ENCODE data around the gene HLA-DQA2. TPM values are rescaled to one million over a fixed set of nuclear protein-coding genes. Genes with fewer than 3 reads are reported as not detected.

HLA-DQA2 gene
- total and polyA plus RNA-seq, 2 experiments from 2014 or later = not detected

GRCh38 chr6:32761548-32761947, 20.4 kb downstream of the HLA-DQA2 start:
- Histone ChIP-seq H4K20me1 (replicated peaks; ENCODE audit: insufficient read depth) (no peaks in the 10 kb centered on the region), H3K9me2 (ENCODE audit: insufficient read depth) (peaks cover 4% of the 10 kb centered on the region; the same call in 1 of the 2 replicates), H3K4me3 (no peak overlapping the region), H3K79me2 (replicated peaks; ENCODE audit: insufficient read depth) (no peaks in the 10 kb centered on the region), H3K36me3 (ENCODE audit: insufficient read depth) (no peaks in the 10 kb centered on the region), H3F3A (replicated peaks; ENCODE audit: low read depth) (no peaks in the 10 kb centered on the region), H3K4me2 (no peak overlapping the region), H3K27me3 (ENCODE audit: insufficient read depth) (no peaks in the 10 kb centered on the region), H3K27ac (ENCODE audit: low read depth) (no peak overlapping the region), H2AFZ (0 out of 2 replicates have a peak overlapping the region, but pooled peaks have one; percentile 38), H3K4me1 (ENCODE audit: insufficient read depth) (peaks cover 4% of the 10 kb centered on the region; the same call in 1 of the 2 replicates)
- Mint-ChIP-seq H3K36me3 (ENCODE audit: low read depth) (no peaks in the 10 kb centered on the region), H3K9me3 (no peaks in the 10 kb centered on the region), H3K27me3 (ENCODE audit: insufficient read depth, low read depth, poor library complexity) (peaks cover 8% of the 10 kb centered on the region), H3K27ac (no peak overlapping the region), H3K4me1 (peaks cover 6% of the 10 kb centered on the region; the same call in 2 of the 3 replicates), H3K4me3 (no peak overlapping the region)
- ATAC-seq (no peak; the same call in 1 of the 3 replicates), DNase-seq (ENCODE audit: low spot score) (no peak)
- no peak for TF ChIP-seq ZNF114 (CRISPR knock-in tag; IDR thresholded peaks at IDR 0.05)
- no peak for TF ChIP-seq EZH2 (IDR thresholded peaks at IDR 0.05; ENCODE audit: low read depth, unreplicated experiment)
- no peak for TF ChIP-seq ZNF462 (CRISPR knock-in tag; IDR thresholded peaks at IDR 0.05)
- TF ChIP-seq EZH2phosphoT487 (IDR thresholded peaks at IDR 0.05; ENCODE audit: unreplicated experiment) = no peak
- TF ChIP-seq, protein P1, sequence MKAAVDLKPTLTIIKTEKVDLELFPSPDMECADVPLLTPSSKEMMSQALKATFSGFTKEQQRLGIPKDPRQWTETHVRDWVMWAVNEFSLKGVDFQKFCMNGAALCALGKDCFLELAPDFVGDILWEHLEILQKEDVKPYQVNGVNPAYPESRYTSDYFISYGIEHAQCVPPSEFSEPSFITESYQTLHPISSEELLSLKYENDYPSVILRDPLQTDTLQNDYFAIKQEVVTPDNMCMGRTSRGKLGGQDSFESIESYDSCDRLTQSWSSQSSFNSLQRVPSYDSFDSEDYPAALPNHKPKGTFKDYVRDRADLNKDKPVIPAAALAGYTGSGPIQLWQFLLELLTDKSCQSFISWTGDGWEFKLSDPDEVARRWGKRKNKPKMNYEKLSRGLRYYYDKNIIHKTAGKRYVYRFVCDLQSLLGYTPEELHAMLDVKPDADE (IDR thresholded peaks at IDR 0.05) = no peak
- no peak for TF ChIP-seq CREB1 (CRISPR knock-in tag; IDR thresholded peaks at IDR 0.05; ENCODE audit: low read depth)
- TF ChIP-seq ZNF331 (CRISPR knock-in tag; IDR thresholded peaks at IDR 0.05; ENCODE audit: low read depth) = no peak
- no peak for TF ChIP-seq NANOG (IDR thresholded peaks at IDR 0.05; ENCODE audit: borderline replicate concordance)
- TF ChIP-seq STAT1 (IDR thresholded peaks at IDR 0.05; ENCODE audit: unreplicated experiment) = no peak
- no peak for TF ChIP-seq POLR2AphosphoS5 (IDR thresholded peaks at IDR 0.05; ENCODE audit: low read depth)
- no peak for TF ChIP-seq REST (IDR thresholded peaks at IDR 0.05; ENCODE audit: unreplicated experiment)
- no peak for TF ChIP-seq JUNB (IDR thresholded peaks at IDR 0.05; ENCODE audit: unreplicated experiment)
- TF ChIP-seq, protein P2, sequence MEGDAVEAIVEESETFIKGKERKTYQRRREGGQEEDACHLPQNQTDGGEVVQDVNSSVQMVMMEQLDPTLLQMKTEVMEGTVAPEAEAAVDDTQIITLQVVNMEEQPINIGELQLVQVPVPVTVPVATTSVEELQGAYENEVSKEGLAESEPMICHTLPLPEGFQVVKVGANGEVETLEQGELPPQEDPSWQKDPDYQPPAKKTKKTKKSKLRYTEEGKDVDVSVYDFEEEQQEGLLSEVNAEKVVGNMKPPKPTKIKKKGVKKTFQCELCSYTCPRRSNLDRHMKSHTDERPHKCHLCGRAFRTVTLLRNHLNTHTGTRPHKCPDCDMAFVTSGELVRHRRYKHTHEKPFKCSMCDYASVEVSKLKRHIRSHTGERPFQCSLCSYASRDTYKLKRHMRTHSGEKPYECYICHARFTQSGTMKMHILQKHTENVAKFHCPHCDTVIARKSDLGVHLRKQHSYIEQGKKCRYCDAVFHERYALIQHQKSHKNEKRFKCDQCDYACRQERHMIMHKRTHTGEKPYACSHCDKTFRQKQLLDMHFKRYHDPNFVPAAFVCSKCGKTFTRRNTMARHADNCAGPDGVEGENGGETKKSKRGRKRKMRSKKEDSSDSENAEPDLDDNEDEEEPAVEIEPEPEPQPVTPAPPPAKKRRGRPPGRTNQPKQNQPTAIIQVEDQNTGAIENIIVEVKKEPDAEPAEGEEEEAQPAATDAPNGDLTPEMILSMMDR (conservative IDR thresholded peaks at IDR 0.05; ENCODE audit: low read depth in 2 of 2) = no peak

Measured in GM23338 (cell line).